Esophagus (tissue), 2 donors: ENCODE measurements around the gene TMEM59. TPM values are rescaled to one million over a fixed set of nuclear protein-coding genes. Genes with fewer than 3 reads are reported as not detected.
"Not testable (repeated sequence)": the region's sequence is repeated elsewhere in the genome, so short reads cannot be mapped to it uniquely, and the experiment has no call there.

ENCODE experiments used
- H3K27ac ChIP-seq, 2 donors: one replicate each; pipeline ENCODE4 v1.5.1; 2013; ENCODE audit warnings: low read depth in 2 of 2, mild to moderate bottlenecking in 2 of 2, inconsistent platforms in 1 of 2, low read length in 1 of 2, moderate library complexity in 1 of 2
- H3K27me3 ChIP-seq, 2 donors: one replicate each; pipeline ENCODE4 v1.6.1; 2013; ENCODE audit warnings: low read length in 2 of 2, control low read depth in 1 of 2, mild to moderate bottlenecking in 1 of 2; ENCODE audit not compliant: insufficient read depth in 2 of 2, control insufficient read depth in 1 of 2
- H3K36me3 ChIP-seq, 2 donors: one replicate each; pipeline ENCODE4 v1.6.1; 2013; ENCODE audit warnings: low read length in 1 of 2; ENCODE audit not compliant: control insufficient read depth in 2 of 2, insufficient read depth in 2 of 2
- H3K4me1 ChIP-seq, 2 donors: one replicate each; pipeline ENCODE4 v1.6.1; 2013; ENCODE audit warnings: low read length in 1 of 2; ENCODE audit not compliant: control insufficient read depth in 2 of 2, insufficient read depth in 2 of 2
- H3K4me3 ChIP-seq, 2 donors: one replicate each; pipeline ENCODE4 v1.5.1; 2013; ENCODE audit warnings: low read length in 2 of 2, mild to moderate bottlenecking in 2 of 2, low read depth in 1 of 2, moderate library complexity in 1 of 2
- H3K9me3 ChIP-seq, 2 donors: one replicate each; pipeline ENCODE4 v1.6.1; 2013; ENCODE audit warnings: mild to moderate bottlenecking in 2 of 2, low read depth in 1 of 2, low read length in 1 of 2, moderate library complexity in 1 of 2; ENCODE audit not compliant: control insufficient read depth in 2 of 2, insufficient read depth in 1 of 2
- WGBS, 2 donors: extraction: QIAGEN DNeasy Blood & Tissue Kit; methylation state at CpG; one replicate each; pipeline ENCODE4 v1.1.7; 2013; 5-methylcytosine and 5-hydroxymethylcytosine counted together
- polyA plus RNA-seq, 2 donors: library from polyadenylated mRNA; stranded (reverse); fragments of 200-250 nt; gene quantifications; one replicate each; pipeline ENCODE4 v1.2.3, GENCODE V29; 2013
- donor health status: healthy with polysubstance abuse.
- donor health status: Bipolar disorder and iron deficiency.

TMEM59 gene
- polyA plus RNA-seq, 2 donors: 127 to 210 TPM

DNA sequence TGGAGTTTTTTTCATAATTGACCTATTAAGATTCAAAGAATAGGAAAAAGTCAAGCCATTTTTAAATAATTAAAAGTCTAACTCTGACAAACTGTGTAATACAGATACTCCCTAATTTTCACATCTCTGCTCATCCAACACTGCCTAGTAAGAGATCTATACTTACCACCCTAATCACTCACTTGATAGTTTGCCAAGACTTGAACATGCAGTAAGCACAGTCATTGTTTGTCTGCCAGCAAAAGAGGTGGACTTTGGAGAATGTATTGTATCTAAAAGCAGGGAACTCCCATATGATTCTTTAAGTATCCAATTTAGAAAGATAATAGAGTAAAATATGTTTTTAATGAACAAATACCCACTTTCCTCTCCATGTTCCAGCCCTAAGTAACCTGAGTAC lies 15.5 kb downstream of the TMEM59 start:
- peaks cover 7% of the 10 kb centered on the region in 2 donors for H3K36me3 ChIP-seq

DNA sequence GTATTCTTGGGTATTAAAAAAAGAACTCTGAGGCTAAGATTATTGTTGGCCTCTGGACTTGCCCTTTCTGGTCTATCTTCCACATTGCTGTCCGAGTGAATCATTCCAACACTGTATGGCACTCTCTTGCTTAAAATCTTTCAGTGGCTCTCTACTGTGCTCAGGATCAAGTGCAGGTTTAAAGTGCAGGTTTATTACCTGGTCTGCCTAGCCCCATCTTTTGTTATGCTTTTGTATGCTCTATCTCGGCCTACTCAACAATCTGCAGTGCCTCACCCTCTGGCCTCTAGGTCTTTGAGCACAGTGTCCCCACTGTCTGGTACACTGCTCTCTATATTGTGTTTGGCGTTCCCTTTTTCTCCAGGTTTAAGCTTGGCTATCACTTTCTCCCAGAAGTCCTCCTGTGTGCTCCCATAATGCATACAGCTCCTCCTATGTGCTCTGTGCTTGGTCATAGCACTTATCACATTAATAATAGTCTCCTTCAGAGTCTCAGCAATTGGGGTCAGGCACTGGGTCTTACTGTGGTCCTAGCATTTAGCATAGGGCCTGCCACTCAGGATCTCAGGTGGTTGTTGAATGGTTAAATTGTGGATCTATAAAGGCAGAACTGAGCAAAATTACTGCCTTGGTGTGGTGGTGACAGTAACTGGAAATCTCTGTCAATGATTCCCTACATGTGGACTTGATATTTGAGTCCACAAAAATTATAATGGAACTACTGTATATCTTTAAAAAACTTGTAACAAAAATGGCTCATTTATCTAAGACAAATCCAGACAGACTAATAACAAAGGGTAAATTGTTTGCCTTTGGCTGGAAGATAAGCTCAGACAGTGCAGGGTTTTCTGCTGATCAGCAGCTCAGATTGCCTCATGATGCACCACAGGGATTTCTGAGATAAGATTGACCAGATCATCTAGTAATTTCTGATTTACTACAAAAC lies 24.4 kb downstream of the TMEM59 start:
- WGBS, 2 donors: 69 to 87% methylated on average over 3 of the region's 3 CpGs
- Histone ChIP-seq H3K27ac (no peak overlapping the region), H3K36me3 (no peaks in the 10 kb centered on the region)

More for the DNA sequence above, 15.5 kb downstream of the TMEM59 start:
- Histone ChIP-seq H3K9me3 (no peaks in the 10 kb centered on the region), H3K4me1 (no peaks in the 10 kb centered on the region), H3K27ac (no peak overlapping the region), H3K27me3 (no peaks in the 10 kb centered on the region), H3K4me3 (no peak overlapping the region)

GRCh38 chr1:54027848-54028247 lies 25.2 kb downstream of the TMEM59 start:
- H3K4me3 ChIP-seq: no peak overlapping the region
- WGBS, 2 donors: 87 to 89% methylated on average over 5 of the region's 5 CpGs
- no peaks in the 10 kb centered on the region for H3K9me3 ChIP-seq
- no peaks in the 10 kb centered on the region for H3K4me1 ChIP-seq
- no peak overlapping the region for H3K27ac ChIP-seq
- H3K27me3 ChIP-seq: no peaks in the 10 kb centered on the region
- H3K36me3 ChIP-seq: no peaks in the 10 kb centered on the region

More for the DNA sequence above, 24.4 kb downstream of the TMEM59 start:
- Histone ChIP-seq H3K4me1 (no peaks in the 10 kb centered on the region), H3K4me3 (no peak overlapping the region), H3K9me3 (no peaks in the 10 kb centered on the region), H3K27me3 (no peaks in the 10 kb centered on the region)

GRCh38 chr1:54024811-54025210 lies 28.2 kb downstream of the TMEM59 start:
- not testable (repeated sequence) for H3K27me3 ChIP-seq, H3K27ac ChIP-seq, H3K36me3 ChIP-seq, H3K4me3 ChIP-seq, H3K4me1 ChIP-seq, H3K9me3 ChIP-seq
- 92 to 94% methylated on average over 1 of the region's 1 CpG for WGBS, 2 donors

- Histone ChIP-seq H3K27me3 (no peaks in the 10 kb centered on the region), H3K27ac (no peak overlapping the region), H3K36me3 (no peaks in the 10 kb centered on the region), H3K4me3 (no peak overlapping the region), H3K9me3 (no peaks in the 10 kb centered on the region), H3K4me1 (no peaks in the 10 kb centered on the region)
- WGBS, 2 donors: 76% methylated on average over 2 of the region's 2 CpGs
These were observed 28.6 kb downstream of the TMEM59 start for GRCh38 chr1:54024358-54024757.

DNA sequence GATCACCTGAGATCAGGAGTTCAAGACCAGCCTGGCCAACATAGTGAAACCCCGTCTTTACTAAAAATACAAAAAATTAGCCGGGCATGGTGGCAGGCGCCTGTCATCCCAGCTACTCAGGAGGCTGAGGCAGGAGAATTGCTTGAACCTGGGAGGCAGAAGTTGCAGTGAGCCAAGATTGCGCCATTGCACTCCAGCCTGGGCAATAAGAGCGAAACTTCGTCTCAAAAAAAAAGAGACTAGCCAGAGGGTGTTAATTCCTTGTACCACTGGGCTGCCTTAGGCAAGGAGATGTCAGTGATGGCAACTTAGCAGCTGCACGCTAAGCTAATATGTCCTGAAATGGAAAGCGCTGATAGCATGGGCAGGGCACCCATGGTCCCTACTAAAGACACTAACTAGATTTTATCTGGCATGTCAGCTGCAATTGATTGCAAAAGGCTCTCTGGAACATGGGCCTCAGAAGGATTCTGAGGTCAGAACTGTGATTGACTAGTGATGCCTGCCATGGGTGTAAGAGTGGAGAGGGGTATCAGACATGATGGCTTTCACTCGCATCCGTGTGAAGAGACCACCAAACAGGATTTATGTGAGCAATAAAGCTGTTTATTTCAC lies 33.3 kb downstream of the TMEM59 start:
- peaks cover 6 to 10% of the 10 kb centered on the region in 2 donors for H3K4me1 ChIP-seq
- not testable (repeated sequence) for H3K27me3 ChIP-seq, H3K36me3 ChIP-seq, H3K9me3 ChIP-seq, H3K4me3 ChIP-seq, H3K27ac ChIP-seq
- 88 to 90% methylated on average over 10 of the region's 10 CpGs for WGBS, 2 donors

DNA sequence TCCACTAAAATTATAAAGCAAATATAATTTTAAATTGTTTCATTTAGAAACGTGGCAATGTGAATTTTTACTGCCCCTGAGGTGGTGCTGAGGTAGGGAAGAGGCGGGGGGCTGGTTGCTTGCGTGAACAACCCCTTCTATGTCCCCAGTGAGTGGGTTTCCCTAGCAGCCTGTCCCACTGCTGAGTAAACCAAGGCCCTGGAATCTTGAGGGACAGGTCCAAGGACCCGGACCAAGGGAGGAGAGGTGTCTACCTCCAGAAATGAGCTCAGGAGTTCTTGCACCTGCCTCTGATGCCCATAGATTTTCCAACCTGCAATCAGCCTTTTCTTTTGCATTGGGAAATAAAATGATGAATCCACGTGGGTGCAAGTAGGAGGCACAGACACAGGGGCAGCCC lies 34.4 kb downstream of the TMEM59 start:
- H3K9me3 ChIP-seq: no peaks in the 10 kb centered on the region
- H3K36me3 ChIP-seq: no peaks in the 10 kb centered on the region
- H3K4me3 ChIP-seq: no peak overlapping the region
- WGBS, 2 donors: 78% methylated on average over 5 of the region's 5 CpGs
- peaks cover 6 to 14% of the 10 kb centered on the region in 2 donors for H3K4me1 ChIP-seq
- H3K27ac ChIP-seq: no peak overlapping the region
- H3K27me3 ChIP-seq: no peaks in the 10 kb centered on the region

DNA sequence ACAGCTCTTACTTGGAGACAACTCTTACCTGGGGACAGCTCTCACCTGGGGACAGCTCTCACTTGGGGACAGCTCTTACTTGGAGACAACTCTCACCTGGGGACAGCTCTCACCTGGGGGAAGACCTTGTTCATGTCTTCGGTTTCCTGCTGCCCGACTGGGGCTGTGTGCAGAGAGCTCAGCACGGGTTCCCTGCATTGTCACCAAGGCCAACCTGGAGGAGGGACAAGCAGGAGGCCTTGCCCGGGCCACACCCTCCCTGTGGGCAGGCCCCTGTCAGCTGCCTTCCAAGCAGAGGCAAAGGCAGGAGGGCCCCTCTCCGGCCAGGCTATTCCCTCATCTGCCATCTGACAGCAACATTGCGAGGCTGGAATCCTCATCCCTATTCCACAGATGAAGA lies 35.0 kb downstream of the TMEM59 start, which contains the start of gene LDLRAD1:
LDLRAD1 (minus strand) TSS at position 208 of the 400 bp plus-strand sequence; CDS start at position 134, 74 bp downstream.
- no peaks in the 10 kb centered on the region for H3K9me3 ChIP-seq
- H3K27me3 ChIP-seq: no peaks in the 10 kb centered on the region
- peak within 1 kb of the TSS; percentile 60 to 73 for H3K27ac ChIP-seq
- H3K36me3 ChIP-seq: no peaks in the 10 kb centered on the region
- 41% methylated on average over 6 of the region's 6 CpGs for WGBS, 2 donors
- H3K4me3 ChIP-seq: no peak within 1 kb of the TSS
- H3K4me1 ChIP-seq: peaks cover 6 to 14% of the 10 kb centered on the region in 2 donors

- Histone ChIP-seq H3K27me3 (no peaks in the 10 kb centered on the region), H3K36me3 (no peaks in the 10 kb centered on the region), H3K4me1 (peaks cover 6 to 14% of the 10 kb centered on the region in 2 donors), H3K9me3 (no peaks in the 10 kb centered on the region), H3K27ac (peak overlapping the region; percentile 64 to 87), H3K4me3 (no peak overlapping the region)
- 46 to 56% methylated on average over 7 to 8 of the region's 8 CpGs for WGBS, 2 donors
These were observed 36.4 kb downstream of the TMEM59 start for GRCh38 chr1:54016343-54017282.
